IMR-90 (cell line): ENCODE data around the gene IFRD2.
"Not testable (repeated sequence)": the region's sequence is repeated elsewhere in the genome, so short reads cannot be mapped to it uniquely, and the experiment has no call there.

ENCODE experiments used
- MXI1 ChIP-seq: IDR thresholded peaks from 2 replicates; pipeline ENCODE4 v1.6.1; 2012; ENCODE audit warnings: low read depth, mild to moderate bottlenecking, low read length, moderate library complexity, borderline replicate concordance
- POLR2A ChIP-seq: IDR thresholded peaks from 2 replicates; pipeline ENCODE4 v1.6.1; 2012; ENCODE audit warnings: mild to moderate bottlenecking, low read depth, low read length
- RCOR1 ChIP-seq: IDR thresholded peaks from 2 replicates; pipeline ENCODE4 v1.6.1; 2012; ENCODE audit warnings: mild to moderate bottlenecking, low read length, improper control_type of control experiment; ENCODE audit not compliant: insufficient replicate concordance
- SMC3 ChIP-seq: fragments of 150-350 bp; IDR thresholded peaks from 2 replicates; pipeline ENCODE4 v1.6.1; 2016; ENCODE audit warnings: low read depth, mild to moderate bottlenecking, antibody characterized with exemption, low read length, moderate library complexity
- TF ChIP-seq, protein P1 (sequence below): conservative IDR thresholded peaks from 2 replicates; pipeline ENCODE4 v1.5.1; 2012; ENCODE audit warnings: mild to moderate bottlenecking, low read depth, low read length, improper control_type of control experiment

DNA sequence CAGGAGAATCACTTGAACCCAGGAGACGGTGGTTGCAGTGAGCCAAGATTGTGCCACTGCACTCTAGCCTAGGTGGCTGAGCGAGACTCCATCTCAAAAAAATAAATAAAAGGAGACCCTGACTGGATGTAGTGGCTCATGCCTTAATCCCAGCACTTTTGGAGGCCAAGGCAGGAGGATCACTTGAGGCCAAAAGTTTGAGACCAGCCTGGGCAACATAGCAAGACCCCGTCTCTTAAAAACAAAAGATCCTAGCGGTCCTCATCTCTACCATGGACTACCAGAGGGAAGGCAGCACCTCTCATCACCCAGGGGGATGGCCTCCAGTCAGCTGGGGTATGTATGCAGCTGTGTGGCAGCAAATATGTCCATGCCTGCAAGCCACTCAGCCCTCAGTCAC lies 30.0 kb downstream of the IFRD2 start:
- TF ChIP-seq RCOR1, MXI1, SMC3, POLR2A: not testable (repeated sequence)
- TF ChIP-seq, protein P1, sequence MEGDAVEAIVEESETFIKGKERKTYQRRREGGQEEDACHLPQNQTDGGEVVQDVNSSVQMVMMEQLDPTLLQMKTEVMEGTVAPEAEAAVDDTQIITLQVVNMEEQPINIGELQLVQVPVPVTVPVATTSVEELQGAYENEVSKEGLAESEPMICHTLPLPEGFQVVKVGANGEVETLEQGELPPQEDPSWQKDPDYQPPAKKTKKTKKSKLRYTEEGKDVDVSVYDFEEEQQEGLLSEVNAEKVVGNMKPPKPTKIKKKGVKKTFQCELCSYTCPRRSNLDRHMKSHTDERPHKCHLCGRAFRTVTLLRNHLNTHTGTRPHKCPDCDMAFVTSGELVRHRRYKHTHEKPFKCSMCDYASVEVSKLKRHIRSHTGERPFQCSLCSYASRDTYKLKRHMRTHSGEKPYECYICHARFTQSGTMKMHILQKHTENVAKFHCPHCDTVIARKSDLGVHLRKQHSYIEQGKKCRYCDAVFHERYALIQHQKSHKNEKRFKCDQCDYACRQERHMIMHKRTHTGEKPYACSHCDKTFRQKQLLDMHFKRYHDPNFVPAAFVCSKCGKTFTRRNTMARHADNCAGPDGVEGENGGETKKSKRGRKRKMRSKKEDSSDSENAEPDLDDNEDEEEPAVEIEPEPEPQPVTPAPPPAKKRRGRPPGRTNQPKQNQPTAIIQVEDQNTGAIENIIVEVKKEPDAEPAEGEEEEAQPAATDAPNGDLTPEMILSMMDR: not testable (repeated sequence)
